ENCODE measurements around the gene ZBTB38. TPM values are rescaled to one million over a fixed set of nuclear protein-coding genes. Genes with fewer than 3 reads are reported as not detected.

The ZBTB38 gene
- total RNA-seq, 1 donor from 2014 or later: 21.0 TPM

- H3K4me3 Mint-ChIP-seq: peak overlapping the region; percentile 12
- no peak for DNase-seq (ENCODE audit: low spot score)
- H3K9me3 Mint-ChIP-seq: no peaks in the 10 kb centered on the region
- peak overlapping the region; percentile 57 for H3K27ac Mint-ChIP-seq
- no peaks in the 10 kb centered on the region for H3K36me3 Mint-ChIP-seq (ENCODE audit: low read depth)
- peaks cover 9% of the 10 kb centered on the region for H3K27me3 Mint-ChIP-seq (ENCODE audit: insufficient read depth)
- intact Hi-C loops (cut with micrococcal nuclease): loop anchor here (2.0 kb wide), 1 partner anchor 14 kb away; no protein-coding TSS in a partner anchor
- H3K4me1 Mint-ChIP-seq (ENCODE audit: low read depth): peaks cover 17% of the 10 kb centered on the region
Observed at GRCh38 chr3:141388823-141389621, 20.7 kb downstream of the ZBTB38 start.

GRCh38 chr3:141389703-141390102 lies 21.4 kb downstream of the ZBTB38 start:
- no peak overlapping the region for H3K4me3 Mint-ChIP-seq
- no peak overlapping the region for H3K27ac Mint-ChIP-seq
- H3K36me3 Mint-ChIP-seq (ENCODE audit: low read depth): no peaks in the 10 kb centered on the region
- DNase-seq (ENCODE audit: low spot score): no peak
- intact Hi-C loops (cut with micrococcal nuclease): loop anchor here (2.0 kb wide), 1 partner anchor 15 kb away; no protein-coding TSS in a partner anchor
- H3K4me1 Mint-ChIP-seq (ENCODE audit: low read depth): peaks cover 17% of the 10 kb centered on the region
- peaks cover 9% of the 10 kb centered on the region for H3K27me3 Mint-ChIP-seq (ENCODE audit: insufficient read depth)
- no peaks in the 10 kb centered on the region for H3K9me3 Mint-ChIP-seq

GRCh38 chr3:141390747-141391146 lies 22.4 kb downstream of the ZBTB38 start:
- peaks cover 5% of the 10 kb centered on the region for H3K27me3 Mint-ChIP-seq (ENCODE audit: insufficient read depth)
- no peak overlapping the region for H3K27ac Mint-ChIP-seq
- no peak for DNase-seq (ENCODE audit: low spot score)
- H3K4me3 Mint-ChIP-seq: no peak overlapping the region
- intact Hi-C loops (cut with micrococcal nuclease): no loop called here
- H3K9me3 Mint-ChIP-seq: no peaks in the 10 kb centered on the region
- H3K4me1 Mint-ChIP-seq (ENCODE audit: low read depth): peaks cover 17% of the 10 kb centered on the region
- H3K36me3 Mint-ChIP-seq (ENCODE audit: low read depth): no peaks in the 10 kb centered on the region

- Mint-ChIP-seq H3K27ac (peak overlapping the region; percentile 40), H3K9me3 (peaks cover 3% of the 10 kb centered on the region), H3K4me3 (no peak overlapping the region), H3K36me3 (ENCODE audit: low read depth) (peaks cover 2% of the 10 kb centered on the region), H3K4me1 (ENCODE audit: low read depth) (peaks cover 17% of the 10 kb centered on the region), H3K27me3 (ENCODE audit: insufficient read depth) (peaks cover 4% of the 10 kb centered on the region)
- intact Hi-C loops (cut with micrococcal nuclease): no loop called here
- DNase-seq (ENCODE audit: low spot score): no peak
Observed at GRCh38 chr3:141391298-141391990, 23.1 kb downstream of the ZBTB38 start.

- peaks cover 17% of the 10 kb centered on the region for H3K4me1 Mint-ChIP-seq (ENCODE audit: low read depth)
- DNase-seq (ENCODE audit: low spot score): no peak
- peaks cover 8% of the 10 kb centered on the region for H3K9me3 Mint-ChIP-seq
- intact Hi-C loops (cut with micrococcal nuclease): no loop called here
- peaks cover 2% of the 10 kb centered on the region for H3K36me3 Mint-ChIP-seq (ENCODE audit: low read depth)
- peaks cover 4% of the 10 kb centered on the region for H3K27me3 Mint-ChIP-seq (ENCODE audit: insufficient read depth)
- H3K4me3 Mint-ChIP-seq: no peak overlapping the region
- H3K27ac Mint-ChIP-seq: no peak overlapping the region
Observed at GRCh38 chr3:141391991-141392316, 23.6 kb downstream of the ZBTB38 start.

GRCh38 chr3:141392416-141392815 lies 24.1 kb downstream of the ZBTB38 start:
- Mint-ChIP-seq H3K9me3 (peaks cover 11% of the 10 kb centered on the region), H3K27ac (no peak overlapping the region), H3K4me1 (ENCODE audit: low read depth) (peaks cover 17% of the 10 kb centered on the region), H3K36me3 (ENCODE audit: low read depth) (peaks cover 2% of the 10 kb centered on the region), H3K27me3 (ENCODE audit: insufficient read depth) (peaks cover 4% of the 10 kb centered on the region), H3K4me3 (no peak overlapping the region)
- no peak for DNase-seq (ENCODE audit: low spot score)
- intact Hi-C loops (cut with micrococcal nuclease): no loop called here

GRCh38 chr3:141392897-141393734 lies 24.8 kb downstream of the ZBTB38 start:
- H3K4me1 Mint-ChIP-seq (ENCODE audit: low read depth): peaks cover 17% of the 10 kb centered on the region
- peaks cover 11% of the 10 kb centered on the region for H3K9me3 Mint-ChIP-seq
- no peak for DNase-seq (ENCODE audit: low spot score)
- H3K27ac Mint-ChIP-seq: no peak overlapping the region
- intact Hi-C loops (cut with micrococcal nuclease): no loop called here
- no peak overlapping the region for H3K4me3 Mint-ChIP-seq
- H3K36me3 Mint-ChIP-seq (ENCODE audit: low read depth): peaks cover 2% of the 10 kb centered on the region
- H3K27me3 Mint-ChIP-seq (ENCODE audit: insufficient read depth): peaks cover 4% of the 10 kb centered on the region

GRCh38 chr3:141393735-141394076 lies 25.4 kb downstream of the ZBTB38 start:
- H3K9me3 Mint-ChIP-seq: peaks cover 11% of the 10 kb centered on the region
- intact Hi-C loops (cut with micrococcal nuclease): no loop called here
- no peak overlapping the region for H3K4me3 Mint-ChIP-seq
- H3K4me1 Mint-ChIP-seq (ENCODE audit: low read depth): peaks cover 14% of the 10 kb centered on the region
- peaks cover 4% of the 10 kb centered on the region for H3K27me3 Mint-ChIP-seq (ENCODE audit: insufficient read depth)
- peaks cover 2% of the 10 kb centered on the region for H3K36me3 Mint-ChIP-seq (ENCODE audit: low read depth)
- H3K27ac Mint-ChIP-seq: no peak overlapping the region
- no peak for DNase-seq (ENCODE audit: low spot score)

- Mint-ChIP-seq H3K9me3 (peaks cover 11% of the 10 kb centered on the region), H3K4me3 (no peak overlapping the region), H3K4me1 (ENCODE audit: low read depth) (peaks cover 10% of the 10 kb centered on the region), H3K27me3 (ENCODE audit: insufficient read depth) (no peaks in the 10 kb centered on the region), H3K36me3 (ENCODE audit: low read depth) (peaks cover 2% of the 10 kb centered on the region), H3K27ac (no peak overlapping the region)
- intact Hi-C loops (cut with micrococcal nuclease): no loop called here
- no peak for DNase-seq (ENCODE audit: low spot score)
Observed at GRCh38 chr3:141394560-141394959, 26.3 kb downstream of the ZBTB38 start.

GRCh38 chr3:141395005-141395589 lies 26.8 kb downstream of the ZBTB38 start:
- H3K27me3 Mint-ChIP-seq (ENCODE audit: insufficient read depth): no peaks in the 10 kb centered on the region
- no peak overlapping the region for H3K4me3 Mint-ChIP-seq
- peaks cover 11% of the 10 kb centered on the region for H3K9me3 Mint-ChIP-seq
- peaks cover 2% of the 10 kb centered on the region for H3K36me3 Mint-ChIP-seq (ENCODE audit: low read depth)
- H3K27ac Mint-ChIP-seq: no peak overlapping the region
- no peak for DNase-seq (ENCODE audit: low spot score)
- peaks cover 13% of the 10 kb centered on the region for H3K4me1 Mint-ChIP-seq (ENCODE audit: low read depth)
- intact Hi-C loops (cut with micrococcal nuclease): no loop called here

GRCh38 chr3:141397996-141398395 lies 29.7 kb downstream of the ZBTB38 start:
- H3K27ac Mint-ChIP-seq: no peak overlapping the region
- no peak overlapping the region for H3K4me3 Mint-ChIP-seq
- H3K9me3 Mint-ChIP-seq: peaks cover 11% of the 10 kb centered on the region
- H3K36me3 Mint-ChIP-seq (ENCODE audit: low read depth): peaks cover 2% of the 10 kb centered on the region
- intact Hi-C loops (cut with micrococcal nuclease): no loop called here
- DNase-seq (ENCODE audit: low spot score): no peak
- peaks cover 11% of the 10 kb centered on the region for H3K4me1 Mint-ChIP-seq (ENCODE audit: low read depth)
- H3K27me3 Mint-ChIP-seq (ENCODE audit: insufficient read depth): no peaks in the 10 kb centered on the region

GRCh38 chr3:141399200-141399599 lies 30.9 kb downstream of the ZBTB38 start:
- intact Hi-C loops (cut with micrococcal nuclease): no loop called here
- peaks cover 11% of the 10 kb centered on the region for H3K9me3 Mint-ChIP-seq
- H3K27ac Mint-ChIP-seq: no peak overlapping the region
- no peak overlapping the region for H3K4me3 Mint-ChIP-seq
- H3K36me3 Mint-ChIP-seq (ENCODE audit: low read depth): peaks cover 6% of the 10 kb centered on the region
- peaks cover 20% of the 10 kb centered on the region for H3K4me1 Mint-ChIP-seq (ENCODE audit: low read depth)
- H3K27me3 Mint-ChIP-seq (ENCODE audit: insufficient read depth): no peaks in the 10 kb centered on the region
- DNase-seq (ENCODE audit: low spot score): no peak

Data from activated T-helper 1 cell treated with anti-CD3 and anti-CD28 coated beads, Interleukin-12 subunit alpha, Interleukin-12 subunit beta, Interleukin-2, Interleukin-4 antibody, amounts not matched to agents 30 ng/mL and 10 ng/mL and 1 ng/mL, durations not matched to agents 14 hours and 24 hours and 36 hours (primary cell).